IPS-NIHi11 (cell line): ENCODE measurements around the gene ENOX1.

Source experiments
- DNase-seq: peaks from one replicate; pipeline ENCODE4 v3.0.0; 2012; ENCODE audit warnings: mixed read lengths, low spot score

Gene ENOX1

GRCh38 chr13:43315522-43315921, 471.2 kb downstream of the ENOX1 start:
- DNase-seq, result no peak

GRCh38 chr13:43309311-43309710, 477.5 kb downstream of the ENOX1 start:
- DNase-seq, result no peak

GRCh38 chr13:43307921-43308433, 478.8 kb downstream of the ENOX1 start:
- DNase-seq, result no peak

- DNase-seq, result no peak
Measured at GRCh38 chr13:43307221-43307920, 479.4 kb downstream of the ENOX1 start.

GRCh38 chr13:43306372-43306771, 480.4 kb downstream of the ENOX1 start:
- DNase-seq, result no peak

- DNase-seq, result no peak
Measured at GRCh38 chr13:43305416-43305815, 481.4 kb downstream of the ENOX1 start.

GRCh38 chr13:43304945-43305344, 481.8 kb downstream of the ENOX1 start:
- DNase-seq, result peak; percentile 36

- no peak for DNase-seq
Measured at GRCh38 chr13:43304449-43304848, 482.3 kb downstream of the ENOX1 start.

- peak; percentile 62 for DNase-seq
Measured at GRCh38 chr13:43303033-43303729, 483.6 kb downstream of the ENOX1 start.

- DNase-seq, result no peak
Measured at GRCh38 chr13:43301346-43301969, 485.3 kb downstream of the ENOX1 start.

GRCh38 chr13:43300865-43301264, 485.9 kb downstream of the ENOX1 start:
- no peak for DNase-seq

GRCh38 chr13:43299374-43299773, 487.4 kb downstream of the ENOX1 start:
- DNase-seq, result no peak

- no peak for DNase-seq
Measured at GRCh38 chr13:43298816-43299215, 488.0 kb downstream of the ENOX1 start.

GRCh38 chr13:43297967-43298678, 488.6 kb downstream of the ENOX1 start:
- no peak for DNase-seq

- no peak for DNase-seq
Measured at GRCh38 chr13:43295825-43296564, 490.8 kb downstream of the ENOX1 start.

GRCh38 chr13:43295321-43295720, 491.5 kb downstream of the ENOX1 start:
- no peak for DNase-seq

- DNase-seq, result no peak
Measured at GRCh38 chr13:43294412-43294811, 492.4 kb downstream of the ENOX1 start.

GRCh38 chr13:43293986-43294385, 492.8 kb downstream of the ENOX1 start:
- no peak for DNase-seq

GRCh38 chr13:43293561-43293960, 493.2 kb downstream of the ENOX1 start:
- no peak for DNase-seq

GRCh38 chr13:43293008-43293407, 493.8 kb downstream of the ENOX1 start:
- no peak for DNase-seq

- DNase-seq, result no peak
Measured at GRCh38 chr13:43291287-43292060, 495.3 kb downstream of the ENOX1 start.
